DMS 273 treated with DMSO at 0.1 percent for 48 hours (cell line): ENCODE data around the gene OSBPL5.

Experiments
- DNase-seq: peaks from one replicate; lab custom pipeline; 2025; lab: John Stamatoyannopoulos, UW

Gene OSBPL5

DNA sequence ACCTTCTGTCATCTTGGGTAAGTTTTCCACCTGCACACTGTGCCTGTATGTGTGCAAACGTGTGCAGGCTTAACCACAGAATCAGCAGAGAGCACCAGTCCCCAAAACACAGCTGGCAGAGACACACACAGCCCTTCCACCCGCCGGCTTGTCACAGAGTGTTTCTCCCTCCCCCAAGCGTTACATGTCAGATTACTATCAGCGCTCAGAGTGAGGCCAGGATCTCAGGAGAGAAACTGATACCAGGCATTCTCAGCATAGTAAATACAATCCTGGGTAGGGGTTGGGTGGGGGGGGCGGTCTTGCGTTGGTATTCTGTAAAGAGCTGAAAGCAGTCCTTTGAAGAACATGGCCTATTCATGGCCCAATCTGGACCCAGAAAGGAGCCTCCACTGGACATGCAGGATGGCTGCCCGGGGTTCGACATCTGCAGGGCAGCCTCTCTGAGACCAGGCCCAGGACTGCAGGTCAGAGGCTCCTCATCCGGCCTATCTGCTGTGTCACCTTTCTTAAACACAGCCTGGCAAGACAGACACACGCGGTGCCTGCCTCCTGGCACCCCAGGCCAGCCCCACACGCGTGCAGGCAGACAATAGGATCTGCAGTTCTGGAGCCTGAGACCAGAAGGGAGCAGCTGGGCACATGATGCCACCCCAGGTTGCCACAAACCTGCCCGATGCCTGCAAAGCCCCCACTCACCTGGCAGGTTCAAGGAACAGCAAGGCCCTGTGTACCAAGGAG, 1.7 kb downstream of the OSBPL5 start:
- no peak for DNase-seq

DNA sequence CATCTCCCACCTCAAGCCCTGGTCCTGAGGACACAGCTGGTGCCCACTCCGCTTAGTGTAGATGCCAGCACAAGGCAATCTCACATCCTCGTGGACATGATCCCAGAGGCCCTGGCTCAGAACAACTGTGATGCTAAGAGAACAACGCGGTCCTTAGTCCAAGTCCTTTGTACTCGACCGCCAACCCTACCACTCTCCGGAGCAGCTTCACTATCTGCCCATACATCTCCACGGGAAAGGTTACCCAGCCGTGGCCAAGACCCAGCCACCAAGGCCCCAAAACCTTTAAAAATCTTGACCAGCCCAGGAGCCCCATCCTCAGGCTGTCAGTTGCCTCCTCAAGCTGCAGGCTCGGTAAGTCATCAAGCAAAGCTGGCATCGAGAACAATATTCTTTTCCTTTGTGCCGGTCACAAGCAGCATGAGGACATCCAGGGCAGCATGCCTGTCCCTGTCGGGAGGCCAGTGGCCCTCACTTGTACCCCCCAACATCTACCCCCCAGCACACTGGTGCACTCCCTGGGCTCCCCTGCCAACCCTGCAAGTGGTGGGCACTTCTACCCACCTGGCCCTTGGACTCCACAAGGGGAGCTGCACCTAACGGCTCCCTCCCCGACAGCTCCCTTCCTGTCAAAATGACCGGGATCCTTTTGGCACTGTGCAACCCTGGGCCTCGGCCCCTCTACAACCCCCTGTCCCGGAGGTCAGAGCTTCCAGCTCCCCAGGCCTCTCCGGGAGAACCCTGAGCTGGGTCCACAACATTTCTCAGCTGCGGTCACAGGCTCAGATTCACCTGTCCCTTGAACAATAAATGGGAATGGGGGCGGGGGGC, 2.5 kb downstream of the OSBPL5 start:
- no peak for DNase-seq

DNA sequence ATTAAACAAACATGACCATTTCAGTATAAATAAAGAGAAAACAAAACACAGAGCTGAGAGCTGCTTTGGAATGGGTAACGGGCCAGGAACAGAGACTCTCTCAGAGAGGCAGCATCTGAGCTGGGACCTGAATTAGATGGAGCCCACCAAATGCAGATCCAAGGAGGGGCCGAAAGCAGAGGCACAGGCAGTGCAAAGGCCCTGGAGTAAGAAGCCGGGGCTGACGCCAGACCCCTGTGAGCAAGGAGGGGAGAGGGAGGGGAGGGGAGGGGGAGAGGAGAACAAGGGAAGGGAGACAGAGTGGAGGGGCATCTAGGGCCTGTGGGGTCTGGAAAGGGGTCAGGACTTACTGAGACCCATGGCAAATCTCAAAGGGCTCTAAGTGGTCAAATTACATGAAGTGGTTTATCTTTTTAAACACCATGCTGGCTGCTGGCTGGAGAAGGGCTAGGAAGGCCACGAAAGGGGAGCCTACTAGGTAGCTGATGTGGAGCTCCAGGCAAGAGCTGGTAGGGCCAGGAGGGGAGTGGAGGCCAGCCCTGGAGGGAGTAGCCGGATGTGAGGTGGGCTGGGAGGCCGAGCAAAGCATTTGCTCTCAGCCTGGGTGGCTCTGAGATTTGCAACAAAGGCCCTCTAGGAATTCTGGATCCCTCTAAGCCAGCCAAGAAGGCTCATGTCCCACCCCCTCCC, 3.2 kb downstream of the OSBPL5 start:
- DNase-seq = no peak

DNA sequence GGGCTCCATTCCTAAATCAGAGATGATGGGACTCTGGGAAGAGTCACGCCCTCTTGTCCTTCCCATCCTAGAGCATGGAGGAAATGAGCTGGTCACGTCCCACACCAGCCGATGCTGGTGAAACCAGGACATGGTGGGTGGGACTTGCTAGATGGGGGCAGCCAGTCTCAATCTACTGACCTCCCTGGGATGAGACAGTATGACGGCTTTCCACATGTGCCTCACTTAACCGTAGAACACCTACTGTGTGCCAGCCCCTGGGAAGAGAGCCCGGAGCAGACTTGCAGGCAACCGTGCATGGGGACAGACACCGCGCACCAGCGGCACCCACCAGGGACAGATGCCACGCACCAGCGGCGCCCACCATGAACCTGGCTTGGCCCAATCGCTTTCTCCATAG, 3.8 kb downstream of the OSBPL5 start:
- no peak for DNase-seq

DNA sequence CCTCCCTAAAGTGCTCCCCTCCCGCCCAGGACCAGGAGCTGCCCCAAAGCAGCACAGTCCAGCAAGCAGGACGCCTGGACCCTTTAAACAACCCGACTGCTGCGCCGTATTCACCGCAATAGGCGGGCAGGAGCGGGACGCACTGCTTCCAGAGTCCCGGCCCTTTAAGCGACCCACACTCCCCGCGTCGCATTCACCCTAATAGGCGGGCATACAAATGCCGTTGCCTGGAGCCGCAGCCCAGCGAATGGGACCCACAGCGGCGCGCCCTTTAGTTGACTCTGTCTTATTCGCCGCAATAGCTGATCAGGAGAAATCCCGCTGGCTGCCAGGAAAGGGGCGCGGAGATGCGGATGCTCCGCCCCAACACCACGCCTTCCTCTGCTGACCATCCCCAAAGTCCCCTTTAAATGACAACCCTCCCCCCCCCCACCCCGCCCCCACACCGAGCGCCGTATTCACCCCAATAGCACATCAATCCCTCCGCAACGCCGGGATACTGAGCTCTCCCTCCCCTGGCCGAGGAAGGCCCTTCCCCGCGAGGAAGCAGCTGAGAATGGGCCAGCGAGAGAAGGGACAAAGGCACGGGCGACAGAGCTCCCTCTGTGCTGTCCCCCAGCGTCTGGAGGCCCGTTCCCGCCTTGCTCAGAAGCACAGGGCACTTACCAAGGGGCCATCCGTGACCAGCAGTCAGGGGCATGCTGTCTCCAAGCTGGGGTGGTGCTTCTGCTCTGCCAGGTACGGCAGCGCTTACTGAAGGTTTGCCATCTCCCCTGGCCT, 4.7 kb downstream of the OSBPL5 start:
- no peak for DNase-seq

DNA sequence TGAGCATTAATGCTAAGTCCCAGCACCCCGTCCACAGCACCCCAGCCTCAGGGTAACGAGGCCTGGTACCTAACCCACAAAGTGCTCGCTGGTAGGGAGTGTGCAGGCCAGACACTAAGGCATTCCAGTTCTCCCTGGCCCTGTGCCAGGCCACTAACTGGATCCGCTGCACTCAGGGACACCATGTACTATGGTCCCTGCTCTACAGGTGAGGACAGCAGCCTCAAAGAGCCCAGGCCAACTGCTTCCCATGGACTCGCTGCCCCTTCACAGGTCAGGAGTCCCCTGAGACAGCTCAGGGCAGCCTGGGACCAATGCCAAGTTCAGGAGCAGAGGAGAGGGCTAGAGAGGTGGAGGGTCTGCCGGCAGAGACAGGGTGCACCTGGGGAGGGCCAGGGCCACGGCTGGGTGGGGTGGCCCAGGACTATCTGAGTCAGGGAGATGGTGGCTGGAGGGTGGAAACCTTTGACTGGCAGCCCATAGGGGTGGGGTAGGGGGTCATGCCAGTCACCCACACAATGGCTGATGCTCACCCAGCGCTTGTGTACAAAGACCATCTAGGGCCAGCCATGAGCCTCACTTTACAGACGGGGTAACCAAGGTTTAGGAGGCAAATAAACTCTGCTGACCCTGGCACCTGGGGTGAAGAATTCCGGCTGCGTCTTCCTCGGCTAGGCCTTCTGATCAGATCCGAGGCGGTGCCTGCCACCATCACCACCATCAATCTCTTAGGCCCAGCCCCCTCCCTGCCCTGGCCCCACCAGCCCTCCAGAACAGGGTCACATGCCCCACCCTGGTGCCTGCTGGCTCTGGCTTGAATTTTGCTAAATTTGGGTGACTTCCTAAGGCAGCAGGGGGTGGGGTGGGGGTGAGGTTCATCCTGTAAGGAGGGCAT, 5.6 kb downstream of the OSBPL5 start:
- no peak for DNase-seq

DNA sequence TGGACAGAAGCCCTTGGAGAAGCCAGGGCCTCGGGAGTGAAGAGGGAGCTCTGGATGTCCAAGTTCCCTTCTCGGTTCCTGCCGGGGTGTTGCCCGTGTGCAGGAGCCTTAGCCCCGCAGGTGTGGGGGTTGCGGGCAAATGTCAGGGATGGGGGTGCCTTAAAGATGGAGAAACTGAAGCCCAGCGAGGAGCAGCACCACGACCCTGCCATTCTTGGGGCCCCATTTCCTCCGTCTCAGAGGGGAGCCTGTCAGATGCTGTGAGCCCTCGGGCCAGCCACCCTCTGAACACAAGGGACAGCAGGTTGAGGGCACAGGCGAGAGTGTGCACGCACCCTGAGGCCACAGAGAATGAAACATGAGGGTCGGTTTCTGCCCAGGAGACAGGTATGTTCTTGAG, 6.3 kb downstream of the OSBPL5 start:
- DNase-seq = no peak

DNA sequence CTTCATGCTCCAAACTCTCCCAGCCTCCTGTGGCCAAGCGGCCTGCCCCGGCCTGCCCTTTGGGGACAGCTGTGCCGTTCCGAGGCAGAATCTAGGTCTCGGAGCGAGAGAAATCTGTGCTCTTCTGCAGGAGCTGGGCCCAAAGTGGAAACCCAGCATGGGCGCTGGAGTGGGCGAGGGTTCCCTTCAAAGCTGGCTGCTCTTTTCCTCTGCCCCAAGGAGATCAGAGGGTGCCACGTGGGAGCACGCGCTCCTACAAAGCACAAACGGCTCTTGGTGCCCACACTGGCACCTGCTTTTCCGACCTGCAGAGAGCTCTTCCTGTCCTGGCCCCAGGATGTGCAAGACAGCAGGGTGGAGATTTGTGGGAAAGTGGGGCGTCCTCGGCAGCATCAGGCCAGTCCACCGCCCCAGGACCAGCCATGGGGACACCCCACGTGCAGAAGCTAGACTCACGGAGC, 6.9 kb downstream of the OSBPL5 start:
- DNase-seq = no peak

DNA sequence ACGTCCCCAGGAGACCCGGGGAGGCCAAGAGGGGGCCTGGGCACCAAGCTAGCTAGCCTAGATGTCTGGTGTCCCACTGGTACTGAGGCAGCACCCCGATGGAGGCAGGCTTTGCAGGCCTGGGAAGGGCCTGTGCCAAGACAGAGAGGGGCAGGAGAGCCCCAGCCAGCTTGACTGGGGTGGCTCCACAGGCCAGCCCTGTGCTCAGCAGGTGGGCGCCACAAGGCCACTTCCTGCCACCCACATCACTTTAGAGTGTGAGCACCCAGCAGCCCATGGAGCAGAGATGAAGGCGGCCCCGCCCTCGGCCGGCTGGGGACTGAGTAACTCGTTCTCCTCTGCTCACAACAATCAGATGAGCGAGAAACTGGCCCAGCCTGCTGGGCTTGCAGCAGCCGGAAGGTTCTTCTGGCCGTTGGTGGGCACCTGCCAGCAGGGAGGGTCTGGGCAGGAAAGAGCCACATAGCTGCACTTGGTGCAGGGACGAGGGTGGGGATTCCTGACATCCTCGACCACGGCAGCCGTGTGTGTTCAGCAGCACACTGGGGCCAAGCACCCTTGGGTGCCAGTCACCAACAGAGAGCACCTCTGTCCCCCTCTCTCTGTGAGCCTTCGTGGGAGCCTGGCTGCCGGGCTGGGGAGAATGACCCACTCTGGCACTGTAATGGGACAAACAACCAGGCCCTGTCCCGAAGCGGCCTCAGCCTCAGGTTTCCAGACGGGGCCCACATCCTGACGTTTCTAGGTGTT, 7.6 kb downstream of the OSBPL5 start:
- no peak for DNase-seq

DNA sequence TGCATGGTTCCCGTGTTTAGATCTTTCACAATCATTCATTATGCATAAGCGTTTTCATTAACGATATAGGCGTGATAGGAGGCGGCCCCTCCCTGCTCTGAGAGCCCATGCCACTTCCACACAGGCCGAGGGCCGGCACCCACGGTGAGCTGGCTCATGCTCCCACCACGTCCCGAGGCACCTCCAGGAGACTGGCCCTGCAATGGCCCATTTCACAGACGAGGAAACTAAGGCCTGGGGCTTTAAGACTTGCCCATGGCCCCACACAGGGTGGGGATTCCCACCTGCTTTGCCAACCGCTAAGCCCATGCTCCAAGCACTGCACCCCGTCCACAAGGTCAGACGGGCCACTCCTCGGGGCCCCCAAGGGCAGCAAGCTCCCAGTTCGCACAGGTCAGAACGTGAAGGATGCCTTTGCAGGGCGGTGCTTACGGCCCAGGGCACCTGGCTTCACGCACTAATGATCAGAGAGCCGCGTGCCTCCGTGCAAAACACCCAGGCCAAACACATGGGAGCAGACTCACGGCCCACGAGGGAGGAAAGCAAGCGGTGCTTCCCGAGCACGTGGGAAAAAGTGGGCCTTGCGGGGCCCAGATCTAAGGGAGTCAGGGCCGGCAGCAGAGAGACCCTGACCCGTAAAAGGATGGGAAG, 8.3 kb downstream of the OSBPL5 start:
- DNase-seq = no peak

DNA sequence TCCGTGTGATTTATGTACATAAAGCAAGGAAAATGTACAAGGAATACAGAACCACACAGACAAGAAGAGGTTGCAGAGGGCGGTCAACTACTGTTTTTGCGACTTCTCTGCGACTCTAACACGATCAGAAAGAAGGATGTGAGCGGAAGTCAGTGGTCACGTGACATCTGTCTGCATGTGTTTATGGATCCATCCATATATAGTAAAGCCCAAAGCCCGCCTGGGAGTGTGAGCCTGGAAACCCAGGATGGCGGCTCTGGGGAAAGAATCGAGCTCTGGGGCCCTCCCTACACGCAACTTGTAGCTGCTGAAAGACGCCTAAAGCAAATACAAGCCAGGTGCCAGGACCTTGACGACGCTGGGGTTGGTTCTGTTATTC, 8.8 kb downstream of the OSBPL5 start:
- no peak for DNase-seq

DNA sequence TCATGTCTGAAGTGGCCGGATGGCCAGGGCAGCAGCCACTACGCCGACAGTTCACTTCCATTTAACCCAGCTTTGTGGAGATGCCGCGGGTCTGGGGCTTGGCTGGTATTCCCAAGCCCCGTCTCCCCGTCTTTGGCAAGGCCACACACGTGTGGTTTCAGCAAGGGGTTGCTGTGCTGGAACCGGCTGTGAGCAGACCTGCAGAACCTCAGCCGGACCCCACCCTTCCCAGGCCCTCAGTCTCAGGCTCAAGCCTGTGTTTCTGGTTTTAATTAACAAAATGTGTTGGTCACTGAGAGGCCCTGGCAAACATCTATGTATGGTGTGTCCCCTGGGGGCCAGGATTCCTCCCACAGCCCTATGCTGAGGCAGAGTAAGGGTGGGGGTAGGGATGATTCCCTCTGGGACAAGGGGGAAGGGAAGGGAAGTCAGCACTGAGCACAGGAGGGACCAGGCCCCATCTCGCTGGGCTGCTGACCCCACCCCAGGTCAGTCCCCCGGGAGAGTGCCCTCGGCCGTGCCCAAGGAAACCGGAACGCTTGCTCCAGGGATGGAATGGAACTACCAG, 9.3 kb downstream of the OSBPL5 start:
- DNase-seq = no peak

DNA sequence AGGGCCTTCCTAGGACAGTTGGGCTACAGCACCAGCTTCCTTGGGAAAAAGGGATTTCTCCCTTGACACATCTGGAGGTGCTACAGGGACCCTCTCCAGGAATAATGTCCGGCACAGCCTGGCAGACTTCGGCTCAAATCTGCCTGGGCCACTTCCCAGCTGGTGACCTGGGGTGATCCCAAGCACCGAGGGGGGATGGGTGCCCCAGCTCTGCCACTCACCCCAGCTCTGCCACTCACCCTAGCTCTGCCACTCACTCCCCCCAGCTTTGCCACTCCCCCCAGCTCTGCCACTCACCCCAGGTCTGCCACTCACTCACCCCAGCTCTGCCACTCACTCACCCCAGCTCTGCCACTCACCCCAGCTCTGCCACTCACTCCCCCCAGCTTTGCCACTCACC, 9.9 kb downstream of the OSBPL5 start:
- no peak for DNase-seq

DNA sequence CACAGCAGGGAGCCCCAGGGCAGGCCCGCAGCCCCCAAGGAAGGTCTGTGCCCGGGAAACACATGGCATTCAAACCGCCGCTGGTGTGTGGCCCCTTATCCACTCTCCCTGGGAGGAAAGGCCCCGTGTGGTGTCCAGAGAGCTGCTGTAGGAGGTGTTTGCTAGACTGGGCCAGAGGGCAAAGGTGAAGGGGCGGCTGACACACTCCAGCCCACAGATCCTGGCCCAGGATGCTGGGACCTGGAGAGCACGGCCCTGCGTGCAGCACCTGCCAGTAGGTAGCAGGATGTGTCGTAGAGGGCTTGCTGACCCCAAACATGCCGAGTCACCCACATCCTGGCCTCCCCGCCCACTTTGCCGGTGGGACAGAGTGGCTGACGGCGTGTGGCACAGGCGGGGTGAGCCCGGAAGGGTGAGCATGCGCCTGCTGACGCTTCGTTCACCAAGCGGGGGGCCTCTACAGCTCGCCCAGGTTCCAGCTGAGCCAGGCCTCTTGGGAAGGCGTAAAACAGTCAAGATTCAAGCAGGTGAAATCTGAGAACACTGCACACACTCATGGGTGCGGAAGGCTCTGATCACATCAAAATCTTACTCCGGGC, 11.0 kb downstream of the OSBPL5 start:
- no peak for DNase-seq

DNA sequence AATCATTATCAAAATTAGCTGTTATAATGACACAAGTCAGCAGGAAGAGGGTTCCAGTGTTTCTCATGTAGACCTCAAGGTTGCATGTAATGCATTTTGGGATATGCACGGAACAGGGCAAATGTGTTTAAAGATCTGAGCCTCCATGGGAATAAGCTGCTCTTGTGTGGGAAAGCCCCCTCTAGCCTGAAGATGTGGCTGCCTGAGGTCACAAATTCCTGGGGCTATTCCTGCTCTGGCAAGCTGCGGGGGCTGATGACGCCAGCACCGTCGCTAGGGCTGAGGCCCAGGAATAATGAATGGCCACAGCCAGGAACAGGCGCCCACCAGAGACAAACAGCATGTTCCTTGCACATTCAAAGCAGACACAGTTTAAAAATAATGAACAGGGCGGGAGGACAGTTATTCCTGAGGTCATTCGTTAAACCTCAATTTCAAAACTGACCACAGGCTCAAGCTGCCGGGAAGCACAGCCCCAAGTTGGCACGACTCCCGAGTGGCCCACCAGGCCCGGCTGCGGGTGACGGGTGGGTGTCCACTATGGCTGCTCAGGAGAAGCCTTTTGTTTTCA, 11.7 kb downstream of the OSBPL5 start:
- no peak for DNase-seq

DNA sequence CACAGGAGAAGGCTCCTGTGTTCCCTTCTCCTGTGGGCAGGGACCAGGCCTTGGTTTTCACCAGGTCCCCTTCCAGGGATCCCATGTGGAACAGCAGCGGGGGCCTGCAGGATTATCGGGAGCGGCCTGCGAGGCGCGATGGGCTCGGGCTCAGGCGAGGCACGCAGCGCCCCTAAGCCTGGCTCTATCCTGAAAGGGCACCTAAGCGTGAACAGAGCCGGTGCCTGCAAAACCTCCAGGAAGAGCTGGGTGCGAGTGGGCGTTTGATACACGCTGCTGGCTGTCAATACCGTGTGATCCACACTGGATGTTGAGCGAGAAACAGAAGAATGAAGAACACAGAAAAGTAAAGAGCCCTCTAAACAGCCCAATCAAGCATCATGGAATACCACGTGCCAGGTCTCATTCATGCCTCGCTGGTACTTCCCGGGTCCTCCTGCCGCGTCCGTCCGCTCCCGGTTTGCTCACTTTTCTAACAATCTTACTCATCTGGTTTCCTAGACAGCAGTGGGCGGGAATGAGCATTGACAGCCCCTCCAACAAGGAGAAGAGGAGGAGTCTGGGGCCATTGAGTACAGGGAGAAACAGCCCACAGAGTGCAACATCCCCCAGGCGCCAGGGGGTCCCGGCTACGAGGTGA, 12.5 kb downstream of the OSBPL5 start:
- no peak for DNase-seq

DNA sequence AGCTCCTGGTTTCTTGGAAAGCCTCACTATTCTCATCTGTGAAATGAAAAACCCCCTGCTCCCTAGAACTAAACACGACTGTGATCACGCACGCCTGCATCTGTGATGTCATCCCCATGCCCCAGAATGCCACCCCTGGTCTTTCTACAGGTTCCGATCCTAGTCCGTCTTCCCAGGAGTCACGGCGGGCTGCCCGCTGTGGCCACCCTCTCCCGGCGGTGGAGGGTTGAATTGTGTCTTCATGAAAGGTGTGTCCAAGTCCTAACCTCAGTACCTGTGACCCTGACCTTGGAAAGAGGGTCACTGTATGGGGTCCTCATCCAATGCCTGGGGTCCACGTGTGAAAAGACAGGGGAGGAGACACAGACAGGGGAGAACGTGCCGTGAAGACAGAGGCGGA, 14.4 kb downstream of the OSBPL5 start:
- no peak for DNase-seq

DNA sequence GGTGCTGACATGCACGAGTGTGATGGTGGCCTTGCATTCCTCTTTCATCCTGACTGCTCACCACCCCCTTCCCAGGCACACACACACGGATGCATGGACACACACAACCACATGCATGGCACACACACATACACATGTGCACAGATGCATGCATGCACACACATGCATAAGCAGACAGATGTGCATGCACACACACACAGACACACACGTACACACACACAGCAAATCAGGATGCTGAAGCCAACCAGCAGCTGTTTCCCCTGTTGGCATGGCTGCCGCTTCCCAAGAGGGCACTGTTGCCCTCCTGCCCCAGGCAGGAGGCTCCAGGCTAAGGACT, 15.3 kb downstream of the OSBPL5 start:
- DNase-seq = no peak
